A549 (cell line): ENCODE results near the gene DNAJC3. TPM values are rescaled to one million over a fixed set of nuclear protein-coding genes. Genes with fewer than 3 reads are reported as not detected.

Experiments used
- ATAC-seq, 2 experiments: fragments of 200-7000 bp in 1 of 2; fragments of >200 bp in 1 of 2; cut with Nextera tagmentation in 1 of 2; cut with Tn5 transposase in 1 of 2; 3 replicates each; pipeline versions ENCODE4 v1.8.0 to v1.9.1; 2018 to 2020; ENCODE audit warnings: mild to moderate bottlenecking in 1 of 2, moderate library complexity in 1 of 2
- CTCF ChIA-PET: fragments of 300-600 bp; sonication (Branson Sonifier 250); formaldehyde crosslinking; extraction: SDS; loops from one replicate; lab custom pipeline; 2021; ENCODE audit warnings: antibody characterized with exemption, inconsistent platforms; lab: Yijun Ruan, JAX
- POLR2A ChIA-PET: fragments of 350-600 bp; formaldehyde crosslinking; extraction: SDS; loops from one replicate; lab custom pipeline; 2021; ENCODE audit warnings: antibody characterized with exemption, inconsistent platforms; lab: Yijun Ruan, JAX
- DNase-seq, 2 experiments: peaks; one replicate each; pipeline versions ENCODE4 v3.0.0 to v3.0.0-alpha.2; 2011 to 2016; ENCODE audit warnings: low read depth in 1 of 2, low spot score in 1 of 2
- FAIRE-seq: peaks from 2 replicates; lab custom pipeline; 2011; peaks lifted over from hg19 to GRCh38; lab: Jason Lieb, UNC
- H3K27ac ChIP-seq, 2 experiments: fragments of >200 bp; sonication (Bioruptor Twin); formaldehyde crosslinking; 3 replicates each; pipeline ENCODE4 v1.5.1; 2016 to 2017
- H3K4me1 ChIP-seq: fragments of >200 bp; sonication (Bioruptor Twin); formaldehyde crosslinking; 3 replicates; pipeline ENCODE4 v1.6.1; 2016
- H3K4me2 ChIP-seq: fragments of >200 bp; sonication (Bioruptor Twin); formaldehyde crosslinking; 3 replicates; pipeline ENCODE4 v1.6.1; 2016
- H3K4me3 ChIP-seq: fragments of >200 bp; sonication (Bioruptor Twin); formaldehyde crosslinking; 3 replicates; pipeline ENCODE4 v1.5.1; 2016
- H3K9me3 ChIP-seq: fragments of >200 bp; sonication (Bioruptor Twin); formaldehyde crosslinking; 3 replicates; pipeline ENCODE4 v1.6.1; 2016
- BCL3 ChIP-seq: fragments of >200 bp; sonication (Bioruptor Twin); formaldehyde crosslinking; IDR thresholded peaks from 3 replicates; pipeline ENCODE4 v1.6.1; 2016
- BHLHE40 ChIP-seq: IDR thresholded peaks from 2 replicates; pipeline ENCODE4 v1.6.1; 2012; ENCODE audit warnings: low read depth, low read length, inconsistent platforms
- CBX8 ChIP-seq: fragments of 200-600 bp; sonication (generic); IDR thresholded peaks from 2 replicates; pipeline ENCODE4 v1.6.1; 2016
- CEBPB ChIP-seq, 2 experiments: fragments of >200 bp in 1 of 2; sonication (Bioruptor Twin) in 1 of 2; formaldehyde crosslinking in 1 of 2; IDR thresholded peaks; 2 replicates each; pipeline ENCODE4 v1.6.1; 2012 to 2016
- CHD4 ChIP-seq: fragments of 200-600 bp; sonication (generic); IDR thresholded peaks from 2 replicates; pipeline ENCODE4 v1.6.1; 2016; ENCODE audit warnings: antibody characterized with exemption, mild to moderate bottlenecking, borderline replicate concordance
- EHF ChIP-seq: fragments of 250-450 bp; sonication (Bioruptor Pico); IDR thresholded peaks from 2 replicates; pipeline ENCODE4 v1.5.0; 2020; ENCODE audit warnings: mild to moderate bottlenecking
- ELK1 ChIP-seq: fragments of 150-350 bp; IDR thresholded peaks from 2 replicates; pipeline ENCODE4 v1.6.1; 2014; ENCODE audit warnings: low read depth, mild to moderate bottlenecking, low read length
- EP300 ChIP-seq, 2 experiments: fragments of >200 bp; sonication (Bioruptor Twin); formaldehyde crosslinking; IDR thresholded peaks; 2 replicates in 1 of 2; 3 replicates in 1 of 2; pipeline ENCODE4 v1.6.1; 2016 to 2017
- ESRRA ChIP-seq: fragments of 150-350 bp; IDR thresholded peaks from 2 replicates; pipeline ENCODE4 v1.6.1; 2014; ENCODE audit warnings: mild to moderate bottlenecking, low read length, borderline replicate concordance
- FOSL2 ChIP-seq, 2 experiments: fragments of 450-650 bp in 1 of 2; fragments of >200 bp in 1 of 2; sonication (Bioruptor Twin) in 1 of 2; formaldehyde crosslinking; IDR thresholded peaks; 2 replicates each; pipeline versions ENCODE4 v1.5.0 to v1.6.1; 2016 to 2020; ENCODE audit warnings: mild to moderate bottlenecking in 1 of 2, moderate library complexity in 1 of 2
- HOXA7 ChIP-seq: fragments of 250-450 bp; sonication (Bioruptor Pico); IDR thresholded peaks from 2 replicates; pipeline ENCODE4 v1.5.0; 2020; ENCODE audit warnings: mild to moderate bottlenecking, moderate library complexity
- JUN ChIP-seq, 2 experiments: fragments of >200 bp; sonication (Bioruptor Twin); formaldehyde crosslinking; IDR thresholded peaks; 2 replicates in 1 of 2; 3 replicates in 1 of 2; pipeline ENCODE4 v1.6.1; 2016 to 2017
- JUNB ChIP-seq: fragments of >200 bp; sonication (Bioruptor Twin); formaldehyde crosslinking; IDR thresholded peaks from 2 replicates; pipeline ENCODE4 v1.6.1; 2016
- KDM1A ChIP-seq: fragments of 200-600 bp; sonication (generic); IDR thresholded peaks from 2 replicates; pipeline ENCODE4 v1.6.1; 2016; ENCODE audit warnings: low read depth, mild to moderate bottlenecking
- KDM5A ChIP-seq: fragments of 200-600 bp; sonication (generic); IDR thresholded peaks from 2 replicates; pipeline ENCODE4 v1.6.1; 2016; ENCODE audit warnings: antibody characterized with exemption, mild to moderate bottlenecking
- MAZ ChIP-seq: fragments of 150-350 bp; IDR thresholded peaks from 2 replicates; pipeline ENCODE4 v1.6.1; 2014; ENCODE audit warnings: antibody characterized with exemption, low read depth, low read length, borderline replicate concordance
- NPAS2 ChIP-seq: fragments of 250-450 bp; sonication (Bioruptor Pico); IDR thresholded peaks from 2 replicates; pipeline ENCODE4 v1.8.0; 2022; ENCODE audit warnings: mild to moderate bottlenecking, moderate library complexity, borderline replicate concordance
- POLR2A ChIP-seq: IDR thresholded peaks from 2 replicates; pipeline ENCODE4 v1.6.1; 2012; ENCODE audit warnings: mild to moderate bottlenecking, low read length
- RAD21 ChIP-seq, 2 experiments: fragments of >200 bp in 1 of 2; sonication (Bioruptor Twin) in 1 of 2; formaldehyde crosslinking in 1 of 2; IDR thresholded peaks in 1 of 2; conservative IDR thresholded peaks in 1 of 2; 2 replicates in 1 of 2; 3 replicates in 1 of 2; pipeline ENCODE4 v1.6.1; 2012 to 2018; ENCODE audit warnings: inconsistent platforms in 1 of 2
- RARB ChIP-seq: fragments of 250-450 bp; sonication (Bioruptor Pico); IDR thresholded peaks from 2 replicates; pipeline ENCODE4 v1.8.0; 2021; ENCODE audit warnings: mild to moderate bottlenecking, moderate library complexity
- RCOR1 ChIP-seq: fragments of 150-350 bp; IDR thresholded peaks from 2 replicates; pipeline ENCODE4 v1.6.1; 2014; ENCODE audit warnings: antibody characterized with exemption, low read length, low read depth
- REST ChIP-seq: fragments of 200-600 bp; sonication (generic); IDR thresholded peaks from 2 replicates; pipeline ENCODE4 v1.6.1; 2016; ENCODE audit warnings: antibody characterized with exemption, mild to moderate bottlenecking, moderate library complexity
- SREBF2 ChIP-seq: fragments of 450-650 bp; IDR thresholded peaks from 2 replicates; pipeline ENCODE4 v1.6.1; 2014; ENCODE audit warnings: mild to moderate bottlenecking, moderate library complexity
- USF2 ChIP-seq: fragments of 450-650 bp; IDR thresholded peaks from 2 replicates; pipeline ENCODE4 v1.6.1; 2014; ENCODE audit warnings: antibody characterized with exemption
- ZC3H11A ChIP-seq: fragments of 450-650 bp; IDR thresholded peaks from 2 replicates; pipeline ENCODE4 v1.6.1; 2014; ENCODE audit warnings: antibody characterized with exemption, mild to moderate bottlenecking
- ZFP36 ChIP-seq: fragments of 450-650 bp; IDR thresholded peaks from 2 replicates; pipeline ENCODE4 v1.6.1; 2014; ENCODE audit warnings: borderline replicate concordance; ENCODE audit not compliant: partially characterized antibody
- ZSCAN20 ChIP-seq: fragments of 250-450 bp; sonication (Bioruptor Pico); IDR thresholded peaks from 2 replicates; pipeline ENCODE4 v1.8.0; 2022; ENCODE audit warnings: mild to moderate bottlenecking, moderate library complexity
- WGBS: methylation state at CpG from one replicate; pipeline ENCODE4 v1.1.6; 2017; ENCODE audit errors: missing lambda C conversion rate; 5-methylcytosine and 5-hydroxymethylcytosine counted together
- polyA plus RNA-seq, 4 experiments: library from polyadenylated mRNA; depleted of rRNA in 3 of 4; stranded (reverse); fragments of >200 nt; fragmentation: RNase III in 1 of 4; extraction: RNeasy Plus Mini Kit Qiagen cat#74134 plus additional on column Dnase treatment in 1 of 4; gene quantifications; 2 replicates in 3 of 4; 3 replicates in 1 of 4; pipeline ENCODE4 v1.2.3, GENCODE V29; 2011 to 2017
- TF ChIP-seq, protein P1 (sequence below): IDR thresholded peaks from 2 replicates; pipeline ENCODE4 v1.6.1; 2012

Gene DNAJC3
- polyA plus RNA-seq, 2 of the 4 experiments (the other 2 are of a cell fraction) = 11.1 to 21.9 TPM

DNA sequence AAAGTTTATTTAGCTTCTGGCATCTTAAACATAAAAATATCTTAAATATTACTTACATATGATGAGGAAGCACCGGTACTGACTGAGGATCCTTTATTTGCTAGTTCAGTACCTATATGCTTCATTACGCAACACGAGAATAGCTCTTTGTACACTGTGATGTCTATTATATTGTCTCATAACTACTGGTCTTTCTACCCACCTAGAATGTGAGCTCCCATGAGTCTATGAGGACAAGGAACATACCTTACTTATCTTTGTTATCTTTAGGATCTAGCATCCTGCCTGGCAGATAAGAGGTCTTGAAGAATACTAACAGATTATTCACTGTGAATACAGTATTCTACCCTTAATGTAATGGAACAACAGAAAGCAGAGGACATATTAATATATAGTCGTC, 124.9 kb downstream of the DNAJC3 start (continued):
- TF ChIP-seq CBX8 = no peak

GRCh38 chr13:95805921-95806320, 129.0 kb downstream of the DNAJC3 start:
- no peak for FAIRE-seq
- Histone ChIP-seq H3K9me3 (peaks cover 15% of the 10 kb centered on the region; the same call in 2 of the 3 replicates), H3K4me1 (no peaks in the 10 kb centered on the region), H3K27ac (no peak overlapping the region), H3K4me3 (no peak overlapping the region), H3K4me2 (no peak overlapping the region)
- TF ChIP-seq NPAS2 (CRISPR knock-in tag) (no peak), EP300 (IDR thresholded peaks at IDR 0.05) (no peak), CHD4 (no peak), CEBPB (IDR thresholded peaks at IDR 0.05) (no peak), JUN (IDR thresholded peaks at IDR 0.05) (no peak), MAZ (no peak), RARB (CRISPR knock-in tag) (no peak), BHLHE40 (no peak), BCL3 (no peak), SREBF2 (no peak), KDM1A (no peak), KDM5A (no peak), FOSL2 (IDR thresholded peaks at IDR 0.05) (no peak), FOSL2 (CRISPR knock-in tag; IDR thresholded peaks at IDR 0.05) (no peak), USF2 (no peak), EHF (CRISPR knock-in tag) (no peak), ZFP36 (no peak), HOXA7 (CRISPR knock-in tag) (no peak), ESRRA (no peak)
- CTCF ChIA-PET = no interaction called here
- ATAC-seq = no peak
- POLR2A ChIA-PET = no interaction called here
- no peak for DNase-seq

GRCh38 chr13:95809429-95809828, 132.5 kb downstream of the DNAJC3 start:
- POLR2A ChIA-PET = no interaction called here
- DNase-seq = no peak
- no peak for ATAC-seq
- CTCF ChIA-PET = interaction anchor here (1.3 to 3.4 kb wide), 2 partner anchors 25 to 185 kb away, joined by 3 to 12 read pairs; no protein-coding TSS in a partner anchor
- Histone ChIP-seq H3K4me1 (no peaks in the 10 kb centered on the region), H3K27ac (no peak overlapping the region), H3K4me3 (no peak overlapping the region), H3K4me2 (no peak overlapping the region), H3K9me3 (peaks cover 15% of the 10 kb centered on the region; the same call in 2 of the 3 replicates)
- 92% methylated on average over 5 of the region's 5 CpGs for WGBS
- FAIRE-seq = no peak
- TF ChIP-seq ELK1 (no peak), CHD4 (no peak), REST (no peak), ESRRA (no peak), RCOR1 (no peak), ZC3H11A (no peak), JUNB (no peak), CEBPB (IDR thresholded peaks at IDR 0.05) (no peak), ZSCAN20 (no peak), POLR2A (no peak), RARB (CRISPR knock-in tag) (no peak), EP300 (IDR thresholded peaks at IDR 0.05) (no peak), USF2 (no peak), BHLHE40 (no peak), RAD21 (conservative IDR thresholded peaks at IDR 0.05 in 1 of 2, IDR thresholded peaks at IDR 0.05 in 1 of 2) (no peak), NPAS2 (CRISPR knock-in tag) (no peak), ZFP36 (no peak)
- TF ChIP-seq, protein P1, sequence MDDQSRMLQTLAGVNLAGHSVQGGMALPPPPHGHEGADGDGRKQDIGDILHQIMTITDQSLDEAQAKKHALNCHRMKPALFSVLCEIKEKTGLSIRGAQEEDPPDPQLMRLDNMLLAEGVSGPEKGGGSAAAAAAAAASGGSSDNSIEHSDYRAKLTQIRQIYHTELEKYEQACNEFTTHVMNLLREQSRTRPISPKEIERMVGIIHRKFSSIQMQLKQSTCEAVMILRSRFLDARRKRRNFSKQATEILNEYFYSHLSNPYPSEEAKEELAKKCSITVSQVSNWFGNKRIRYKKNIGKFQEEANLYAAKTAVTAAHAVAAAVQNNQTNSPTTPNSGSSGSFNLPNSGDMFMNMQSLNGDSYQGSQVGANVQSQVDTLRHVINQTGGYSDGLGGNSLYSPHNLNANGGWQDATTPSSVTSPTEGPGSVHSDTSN = no peak
